GM12801 (cell line): ENCODE results near the gene STARD3.

Source experiments
- TF ChIP-seq, protein P1 (sequence below): IDR thresholded peaks from one replicate; pipeline ENCODE4 v1.5.1; 2011; ENCODE audit warnings: control low read depth; ENCODE audit not compliant: insufficient read length; ENCODE audit errors: extremely low read depth

Gene STARD3

DNA sequence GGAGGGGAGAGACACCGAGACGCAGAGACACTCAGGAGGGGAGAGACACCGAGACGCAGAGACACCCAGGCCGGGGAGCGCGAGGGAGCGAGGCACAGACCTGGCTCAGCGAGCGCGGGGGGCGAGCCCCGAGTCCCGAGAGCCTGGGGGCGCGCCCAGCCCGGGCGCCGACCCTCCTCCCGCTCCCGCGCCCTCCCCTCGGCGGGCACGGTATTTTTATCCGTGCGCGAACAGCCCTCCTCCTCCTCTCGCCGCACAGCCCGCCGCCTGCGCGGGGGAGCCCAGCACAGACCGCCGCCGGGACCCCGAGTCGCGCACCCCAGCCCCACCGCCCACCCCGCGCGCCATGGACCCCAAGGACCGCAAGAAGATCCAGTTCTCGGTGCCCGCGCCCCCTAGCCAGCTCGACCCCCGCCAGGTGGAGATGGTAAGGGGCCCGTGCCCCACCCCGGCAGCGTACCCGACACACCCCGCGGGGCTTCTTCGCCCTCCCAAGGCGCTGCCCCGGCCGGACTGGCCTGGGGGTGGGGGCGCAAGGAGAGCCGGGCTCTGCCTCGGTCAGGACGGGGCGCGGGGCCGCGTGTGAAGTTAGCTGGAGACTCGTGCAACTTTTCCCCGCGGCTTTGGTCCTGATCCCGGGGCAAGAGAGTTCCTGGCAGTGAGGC lies 9.8 kb upstream of the STARD3 start:
- TF ChIP-seq, protein P1, sequence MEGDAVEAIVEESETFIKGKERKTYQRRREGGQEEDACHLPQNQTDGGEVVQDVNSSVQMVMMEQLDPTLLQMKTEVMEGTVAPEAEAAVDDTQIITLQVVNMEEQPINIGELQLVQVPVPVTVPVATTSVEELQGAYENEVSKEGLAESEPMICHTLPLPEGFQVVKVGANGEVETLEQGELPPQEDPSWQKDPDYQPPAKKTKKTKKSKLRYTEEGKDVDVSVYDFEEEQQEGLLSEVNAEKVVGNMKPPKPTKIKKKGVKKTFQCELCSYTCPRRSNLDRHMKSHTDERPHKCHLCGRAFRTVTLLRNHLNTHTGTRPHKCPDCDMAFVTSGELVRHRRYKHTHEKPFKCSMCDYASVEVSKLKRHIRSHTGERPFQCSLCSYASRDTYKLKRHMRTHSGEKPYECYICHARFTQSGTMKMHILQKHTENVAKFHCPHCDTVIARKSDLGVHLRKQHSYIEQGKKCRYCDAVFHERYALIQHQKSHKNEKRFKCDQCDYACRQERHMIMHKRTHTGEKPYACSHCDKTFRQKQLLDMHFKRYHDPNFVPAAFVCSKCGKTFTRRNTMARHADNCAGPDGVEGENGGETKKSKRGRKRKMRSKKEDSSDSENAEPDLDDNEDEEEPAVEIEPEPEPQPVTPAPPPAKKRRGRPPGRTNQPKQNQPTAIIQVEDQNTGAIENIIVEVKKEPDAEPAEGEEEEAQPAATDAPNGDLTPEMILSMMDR = no peak

DNA sequence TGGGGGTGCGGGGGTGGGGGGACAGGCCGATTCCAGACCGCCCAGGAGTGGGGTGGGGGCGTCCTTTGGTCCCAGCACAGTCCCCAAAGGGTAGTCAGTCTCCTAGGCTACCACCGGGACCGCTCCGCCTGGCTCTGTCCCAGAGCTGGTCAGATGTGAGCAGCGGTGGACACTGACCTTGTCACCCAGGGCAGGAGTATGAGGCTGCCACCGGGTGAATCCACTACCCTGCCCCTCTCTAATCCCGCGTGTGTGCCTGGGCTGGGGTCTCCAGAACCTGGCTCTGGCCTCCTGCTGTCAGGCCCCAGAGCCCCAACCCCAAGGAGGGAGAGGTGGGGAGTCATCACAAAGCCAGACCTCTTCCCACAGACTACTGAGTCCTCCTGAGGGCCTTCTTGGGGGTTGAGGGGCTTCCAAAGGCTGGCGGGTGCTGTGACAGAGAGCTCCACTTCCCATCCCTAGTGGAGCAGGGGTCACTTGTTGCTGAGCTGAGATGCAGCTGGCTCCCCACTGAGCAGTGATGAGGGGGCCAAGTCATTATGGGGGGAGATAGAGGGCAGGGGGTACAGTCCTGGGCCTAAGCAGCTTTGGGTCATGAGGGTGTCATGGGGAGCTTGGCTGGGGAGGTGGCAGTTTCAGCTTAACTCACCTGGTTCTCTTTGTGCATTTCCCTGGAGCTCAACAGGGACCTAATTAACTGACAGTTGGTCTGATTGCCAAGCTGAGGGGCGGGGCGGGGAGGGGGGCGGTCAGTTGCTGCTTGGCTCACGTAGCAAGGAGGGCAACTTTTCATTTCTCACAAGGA lies 9.0 kb upstream of the STARD3 start:
- TF ChIP-seq, protein P1 = no peak

DNA sequence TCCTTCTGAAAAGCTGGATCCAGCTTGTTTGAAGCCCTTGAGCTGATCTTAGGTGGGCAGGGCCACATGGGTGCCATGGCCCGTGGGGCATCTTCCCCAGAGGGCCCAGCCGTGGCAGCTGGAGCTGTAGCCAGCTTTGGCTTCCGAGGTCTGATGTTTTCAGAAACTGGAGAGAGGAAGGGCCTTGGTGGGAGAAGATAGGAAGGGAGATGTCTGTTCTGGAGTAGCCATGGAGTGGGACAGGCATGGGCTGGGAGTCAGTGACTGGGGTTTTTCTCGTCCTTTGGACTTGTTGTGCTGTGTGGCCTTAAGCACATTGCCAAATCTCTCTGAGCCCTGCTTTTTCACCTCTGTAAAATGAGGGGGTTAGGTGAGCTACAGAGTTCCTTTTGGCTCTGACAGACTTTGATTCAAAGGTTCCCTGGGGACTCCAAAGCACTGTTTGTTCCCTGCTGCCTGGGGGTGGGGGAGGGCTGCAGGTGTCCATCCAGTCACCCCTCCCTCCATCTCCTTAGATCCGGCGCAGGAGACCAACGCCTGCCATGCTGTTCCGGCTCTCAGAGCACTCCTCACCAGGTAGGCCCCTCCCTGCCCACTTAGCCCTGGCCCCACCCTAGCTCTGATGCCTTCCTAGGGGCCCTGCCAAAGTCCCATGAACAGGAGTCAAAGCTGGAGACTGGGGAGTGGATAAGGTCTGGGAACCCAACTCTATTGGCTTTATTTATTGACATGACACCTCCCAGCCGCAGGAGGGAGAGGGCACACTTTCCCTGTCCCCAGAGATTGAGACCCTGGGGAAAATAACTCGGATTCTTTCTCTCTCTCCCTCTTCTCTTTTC lies 8.1 kb upstream of the STARD3 start:
- TF ChIP-seq, protein P1 = no peak

DNA sequence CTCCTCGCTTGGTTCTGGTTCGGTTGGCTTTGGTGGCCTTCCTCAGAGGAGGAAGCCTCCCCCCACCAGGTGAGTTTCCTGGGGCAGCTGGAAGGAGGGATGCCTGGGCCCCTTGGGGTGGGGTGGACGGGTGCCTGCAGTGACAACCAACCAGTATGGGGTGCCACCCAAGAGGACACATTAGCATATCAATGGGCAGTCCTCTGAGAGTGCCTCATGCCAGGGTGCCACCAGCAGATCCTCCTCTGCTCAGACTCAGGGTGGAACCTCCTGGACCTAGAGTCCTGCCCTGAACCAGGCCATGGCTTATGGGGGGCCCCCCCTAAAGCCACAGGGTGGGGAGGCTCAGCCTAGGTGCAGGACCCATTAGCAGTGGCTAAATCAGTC lies 7.5 kb upstream of the STARD3 start:
- TF ChIP-seq, protein P1 = no peak

DNA sequence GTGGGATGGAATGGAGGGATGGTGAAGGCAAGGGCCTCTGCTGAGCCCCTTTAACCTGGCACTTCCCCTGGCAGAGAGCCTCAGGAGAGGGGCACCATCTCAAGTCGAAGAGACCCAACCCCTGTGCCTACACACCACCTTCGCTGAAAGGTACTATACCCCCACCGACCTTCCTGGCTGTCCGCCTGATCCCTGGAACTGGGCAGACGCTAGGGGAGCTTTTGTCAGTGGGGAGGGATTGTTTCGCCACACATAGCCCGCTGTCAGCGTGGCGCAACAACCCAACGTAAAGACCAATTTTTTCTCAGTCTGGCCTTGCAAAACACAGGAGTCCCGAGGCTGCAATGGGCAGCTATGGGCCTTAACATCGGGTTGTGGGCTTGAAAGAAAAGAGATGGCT lies 7.0 kb upstream of the STARD3 start:
- TF ChIP-seq, protein P1 = no peak

DNA sequence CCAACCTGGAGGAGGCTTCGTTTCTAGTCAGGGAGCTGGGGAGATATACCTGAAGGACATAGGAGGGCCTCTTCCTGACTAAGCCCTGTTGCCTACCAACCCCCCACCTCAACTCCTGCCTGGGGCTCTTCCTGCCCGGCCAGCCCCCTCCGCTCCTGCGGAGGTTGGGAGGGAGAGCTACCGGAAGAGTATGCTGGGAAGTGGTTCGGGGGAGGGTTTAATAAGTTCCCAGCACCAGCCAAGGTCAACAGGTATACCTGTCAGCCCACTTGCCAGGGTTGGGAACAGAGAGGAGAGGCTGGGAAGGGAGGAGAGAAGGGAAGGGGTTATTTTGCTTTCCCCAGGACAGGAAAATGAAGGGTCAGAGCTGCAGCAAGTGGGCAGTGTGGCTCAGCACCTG lies 5.5 kb upstream of the STARD3 start:
- TF ChIP-seq, protein P1 = no peak

DNA sequence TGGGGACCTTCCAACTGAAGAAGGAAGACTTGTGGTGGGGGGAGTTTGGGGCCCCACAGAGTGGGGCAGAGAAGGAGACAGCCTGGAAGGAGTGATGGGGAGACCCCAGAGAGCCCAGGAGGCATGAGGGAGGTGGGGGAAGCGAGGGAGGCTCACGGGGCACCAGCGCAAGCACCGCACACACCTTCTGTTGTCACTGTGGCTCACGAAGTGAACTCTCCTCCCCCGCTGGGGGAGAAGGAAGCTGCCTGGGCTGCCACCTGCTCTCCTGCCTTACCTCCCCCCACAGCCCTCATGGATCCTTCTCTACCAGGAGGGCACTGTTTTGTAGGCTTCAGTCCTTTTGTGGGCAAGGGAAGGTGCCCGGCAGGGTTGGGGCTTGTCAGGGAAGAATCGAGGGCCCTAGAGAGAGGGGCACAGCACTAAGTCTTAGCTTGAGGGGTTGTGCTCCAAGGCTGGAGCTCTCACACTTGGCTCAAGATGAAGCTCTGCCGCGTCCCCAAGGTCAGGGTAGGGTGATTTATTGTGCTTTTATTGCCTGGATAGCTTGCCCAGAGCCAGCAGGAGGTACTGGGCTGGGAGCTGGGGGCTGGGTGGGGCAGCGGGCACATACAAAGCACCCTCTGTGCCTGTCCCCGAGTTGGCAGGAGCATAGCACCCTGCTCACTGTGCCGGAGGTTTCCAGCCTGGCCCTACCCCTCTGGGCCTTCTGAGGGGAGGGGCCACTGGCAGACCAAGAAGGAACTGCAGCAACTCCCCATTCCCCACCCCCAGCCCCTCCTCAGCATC lies 4.6 kb upstream of the STARD3 start:
- TF ChIP-seq, protein P1 = no peak
